HepG2 (cell line): ENCODE results near the gene ZNF148. TPM values are rescaled to one million over a fixed set of nuclear protein-coding genes. Genes with fewer than 3 reads are reported as not detected.

Experiments used
- ATAC-seq: fragments of 200-7000 bp; cut with Tn5 transposase; 3 replicates; pipeline ENCODE4 v1.9.1; 2020; ENCODE audit warnings: mild to moderate bottlenecking, moderate library complexity
- BruUV-seq: library from RNA; stranded (reverse); fragments of 400-500 nt; replicated peaks from 2 replicates; lab custom pipeline; 2021; lab: Mats Ljungman, UMichigan
- CTCF ChIA-PET: fragments of 300-600 bp; formaldehyde crosslinking; extraction: SDS; loops from one replicate; lab custom pipeline; 2021; ENCODE audit warnings: low total read pairs, inconsistent platforms, low intra/inter-chr PET ratio; lab: Yijun Ruan, JAX
- POLR2A ChIA-PET: fragments of 350-600 bp; sonication (Branson Sonifier 250); formaldehyde crosslinking; loops from one replicate; lab custom pipeline; 2020; ENCODE audit warnings: antibody characterized with exemption, inconsistent platforms; lab: Yijun Ruan, JAX
- DNase-seq: peaks from one replicate; pipeline ENCODE4 v3.0.0-alpha.2; 2015; ENCODE audit warnings: low spot score
- FAIRE-seq: peaks from 3 replicates; lab custom pipeline; 2011; peaks lifted over from hg19 to GRCh38; lab: Jason Lieb, UNC
- H2AFZ ChIP-seq: one replicate; pipeline ENCODE4 v1.6.1; 2011; ENCODE audit warnings: low read length, inconsistent platforms
- H3K27ac ChIP-seq: fragments of 300-600 bp; 3 replicates; pipeline ENCODE4 v1.8.0; 2011; ENCODE audit warnings: mixed run types, mild to moderate bottlenecking, mixed read lengths, low read length, inconsistent platforms; ENCODE audit not compliant: insufficient read depth; ENCODE audit errors: extremely low read length
- H3K27me3 ChIP-seq, 2 experiments: fragments of 200-600 bp in 1 of 2; 2 replicates in 1 of 2; 3 replicates in 1 of 2; pipeline versions ENCODE4 v1.6.0 to v1.8.0; 2011; ENCODE audit warnings: low read length in 2 of 2, mild to moderate bottlenecking in 2 of 2, moderate library complexity in 2 of 2, inconsistent platforms in 1 of 2; ENCODE audit not compliant: insufficient read depth in 2 of 2, control insufficient read depth in 1 of 2
- H3K36me3 ChIP-seq, 2 experiments: fragments of 200-600 bp in 1 of 2; replicated peaks in 1 of 2; 2 replicates in 1 of 2; 3 replicates in 1 of 2; pipeline versions ENCODE4 v1.5.1 to v1.8.0; 2011; ENCODE audit warnings: low read length in 2 of 2, inconsistent platforms in 1 of 2; ENCODE audit not compliant: insufficient read depth in 2 of 2, control insufficient read depth in 1 of 2
- H3K4me1 ChIP-seq: 2 replicates; pipeline ENCODE4 v1.5.1; 2012; ENCODE audit warnings: low read length, inconsistent platforms; ENCODE audit not compliant: insufficient read depth
- H3K4me2 ChIP-seq: 2 replicates; pipeline ENCODE4 v1.6.0; 2011; ENCODE audit warnings: low read depth, low read length, inconsistent platforms
- H3K4me3 ChIP-seq, 3 experiments: fragments of 200-600 bp in 1 of 3; sonication (generic), shearing (Covaris generic) in 1 of 3; replicated peaks in 1 of 3; 2 replicates each; pipeline ENCODE4 v1.5.1; 2011 to 2016; ENCODE audit warnings: low read length in 3 of 3, inconsistent platforms in 2 of 3, low read depth in 2 of 3, mild to moderate bottlenecking in 2 of 3, control low read depth in 1 of 3, mixed read lengths in 1 of 3; ENCODE audit not compliant: insufficient read depth in 1 of 3
- H3K79me2 ChIP-seq: one replicate; pipeline ENCODE4 v1.6.1; 2011; ENCODE audit warnings: low read length, inconsistent platforms; ENCODE audit not compliant: insufficient read depth
- H3K9ac ChIP-seq: 2 replicates; pipeline ENCODE4 v1.6.0; 2011; ENCODE audit warnings: mild to moderate bottlenecking, low read depth, low read length, inconsistent platforms; ENCODE audit not compliant: insufficient read depth
- H3K9me3 ChIP-seq: 2 replicates; pipeline ENCODE4 v1.5.1; 2012; ENCODE audit warnings: mild to moderate bottlenecking, low read length
- H4K20me1 ChIP-seq: 2 replicates; pipeline ENCODE4 v1.6.0; 2011; ENCODE audit warnings: inconsistent platforms, mild to moderate bottlenecking, low read length, moderate library complexity; ENCODE audit not compliant: insufficient read depth
- FOXJ3 ChIP-seq: sonication (generic); formaldehyde crosslinking; IDR thresholded peaks from 2 replicates; pipeline ENCODE4 v1.4.0; 2020; ENCODE audit warnings: missing genetic modification reagents, mild to moderate bottlenecking, borderline replicate concordance
- GTF2F1 ChIP-seq: fragments of 150-350 bp; IDR thresholded peaks from 2 replicates; pipeline ENCODE4 v1.6.1; 2014; ENCODE audit warnings: low read length
- KAT8 ChIP-seq: IDR thresholded peaks from 2 replicates; pipeline ENCODE4 v1.6.1; 2016; ENCODE audit warnings: missing genetic modification reagents, missing compliant biosample characterization
- NFE2 ChIP-seq: sonication (generic); formaldehyde crosslinking; IDR thresholded peaks from 2 replicates; pipeline ENCODE4 v1.4.0; 2020; ENCODE audit warnings: missing genetic modification reagents
- SALL2 ChIP-seq: sonication (generic); formaldehyde crosslinking; IDR thresholded peaks from 2 replicates; pipeline ENCODE4 v1.8.1; 2023; ENCODE audit warnings: mild to moderate bottlenecking, missing genetic modification reagents, inconsistent platforms
- TEAD3 ChIP-seq: optimal IDR thresholded peaks from 2 replicates; pipeline ENCODE3; 2016; ENCODE audit warnings: borderline replicate concordance
- ZMYM4 ChIP-seq: sonication (generic); formaldehyde crosslinking; IDR thresholded peaks from 2 replicates; pipeline ENCODE4 v1.8.1; 2023; ENCODE audit warnings: mild to moderate bottlenecking, missing genetic modification reagents
- ZNF136 ChIP-seq: sonication (generic); formaldehyde crosslinking; IDR thresholded peaks from 2 replicates; pipeline ENCODE4 v1.8.1; 2022; ENCODE audit warnings: low read depth, mild to moderate bottlenecking, moderate library complexity, missing genetic modification reagents
- ZNF546 ChIP-seq: sonication (generic); formaldehyde crosslinking; conservative IDR thresholded peaks from 2 replicates; pipeline ENCODE4 v1.8.1; 2023; ENCODE audit warnings: mild to moderate bottlenecking, missing genetic modification reagents
- ZNF781 ChIP-seq: sonication (generic); formaldehyde crosslinking; IDR thresholded peaks from 2 replicates; pipeline ENCODE4 v1.5.1; 2020; ENCODE audit warnings: borderline replicate concordance, mild to moderate bottlenecking, missing genetic modification reagents; ENCODE audit errors: not compliant biosample characterization
- ZNF883 ChIP-seq: sonication (generic); formaldehyde crosslinking; IDR thresholded peaks from 2 replicates; pipeline ENCODE4 v1.5.1; 2020; ENCODE audit warnings: mild to moderate bottlenecking, missing genetic modification reagents; ENCODE audit errors: not compliant biosample characterization
- WGBS: methylation state at CpG from one replicate; pipeline ENCODE4 v1.1.6; 2017; ENCODE audit warnings: low lambda C conversion rate; 5-methylcytosine and 5-hydroxymethylcytosine counted together
- in situ Hi-C: cut with HindIII; loops from 2 replicates; pipeline ENCODE4 v1.10.0; 2017; ENCODE audit warnings: low pct_unique_long_range_greater_than_20kb; ENCODE audit not compliant: extremely low pct_ligation_motif_present
- intact Hi-C: fragments of 100-400 bp; cut with micrococcal nuclease; formaldehyde crosslinking; loops from one replicate; pipeline ENCODE4 v1.10.0; 2022; ENCODE audit not compliant: unreplicated experiment
- polyA plus RNA-seq, 8 experiments: library from polyadenylated mRNA; depleted of rRNA in 3 of 8; stranded (reverse) in 7 of 8; unstranded in 1 of 8; fragments of >200 nt; fragmentation: Illumina TruSeq in 4 of 8; extraction: Trizol in 4 of 8; gene quantifications; 2 replicates each; pipeline versions ENCODE4 v1.2.1 to v1.2.3, GENCODE V29; 2011 to 2016; ENCODE audit warnings: low read depth in 4 of 8, missing spikeins in 1 of 8, mixed read lengths in 1 of 8; ENCODE audit not compliant: insufficient read depth in 1 of 8
- total RNA-seq, 5 experiments: library from RNA; depleted of rRNA; stranded (reverse); fragments of >200 nt; fragmentation: Illumina TruSeq; extraction: Trizol; gene quantifications; 2 replicates each; pipeline ENCODE4 v1.2.3, GENCODE V29; 2016; ENCODE audit warnings: low read depth in 1 of 5
- TF ChIP-seq, protein P1 (sequence below): sonication (generic); formaldehyde crosslinking; IDR thresholded peaks from 2 replicates; pipeline ENCODE4 v1.8.1; 2023; ENCODE audit warnings: mild to moderate bottlenecking, missing genetic modification reagents
- TF ChIP-seq, protein P2 (sequence below): sonication (generic); formaldehyde crosslinking; IDR thresholded peaks from 2 replicates; pipeline ENCODE4 v1.4.0; 2020; ENCODE audit warnings: missing genetic modification reagents

The ZNF148 gene
- total and polyA plus RNA-seq, 2 of the 13 experiments (the other 11 are each of a cell fraction or from before 2014, with no cell fraction given), result 10.6 to 36.1 TPM

DNA sequence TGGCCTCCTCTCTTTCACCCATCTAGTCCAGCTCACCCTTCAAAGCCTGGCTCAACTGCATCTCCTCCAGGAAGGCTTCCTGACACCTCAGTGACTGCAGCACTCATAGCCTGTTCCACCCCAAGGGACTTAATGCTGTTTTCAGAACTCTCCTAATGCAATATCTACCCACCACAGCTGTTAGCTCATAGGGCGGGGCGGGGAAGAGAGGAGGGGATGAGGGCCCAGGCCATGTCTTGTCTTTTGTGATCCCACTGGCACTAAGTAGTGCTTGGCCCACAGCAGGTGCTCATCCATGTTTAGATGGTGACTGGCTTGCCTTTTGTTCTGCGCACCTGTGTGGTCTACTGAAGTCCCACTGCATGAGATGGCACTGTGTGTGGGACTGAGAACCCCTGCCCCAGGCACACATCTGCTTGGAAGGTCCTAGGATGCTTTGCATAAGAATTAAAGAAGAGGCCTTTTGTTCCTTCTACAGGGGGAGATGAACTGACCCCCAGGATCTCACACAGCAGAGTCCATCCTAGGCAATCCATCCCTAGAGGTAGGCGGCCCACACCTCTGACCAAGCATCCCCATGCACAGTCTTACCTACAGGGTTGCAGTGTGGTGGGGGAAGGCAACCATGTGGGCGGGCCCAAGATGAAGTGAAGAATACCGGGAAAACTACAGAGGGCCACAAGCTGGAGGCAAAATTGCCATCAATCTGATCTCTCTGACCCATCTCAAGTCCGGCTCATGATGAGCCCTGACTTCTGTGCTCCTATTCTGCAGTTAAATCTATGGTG lies 185.6 kb downstream of the ZNF148 start:
- H3K9ac ChIP-seq, result no peak overlapping the region
- DNase-seq, result no peak
- H3K4me1 ChIP-seq, result peaks cover 11% of the 10 kb centered on the region; the same call in 1 of the 2 replicates
- no peak overlapping the region for H3K4me3 ChIP-seq
- FAIRE-seq, result no peak
- H3K27ac ChIP-seq, result no peak overlapping the region
- no peaks in the 10 kb centered on the region for H3K9me3 ChIP-seq
- H3K4me2 ChIP-seq, result no peak overlapping the region
- ChIA-PET POLR2A (no interaction called here), CTCF (no interaction called here)
- no peaks in the 10 kb centered on the region for H3K36me3 ChIP-seq
- ATAC-seq, result no peak
- in situ Hi-C loops, result no loop called here
- TF ChIP-seq ZNF883 (CRISPR knock-in tag) (no peak), NFE2 (CRISPR knock-in tag) (no peak), ZMYM4 (CRISPR knock-in tag) (no peak), TEAD3 (CRISPR knock-in tag) (no peak), ZNF546 (CRISPR knock-in tag) (no peak), SALL2 (no peak), ZNF136 (CRISPR knock-in tag) (no peak), FOXJ3 (no peak), KAT8 (CRISPR knock-in tag) (no peak), GTF2F1 (no peak), ZNF781 (CRISPR knock-in tag) (no peak)
- TF ChIP-seq, protein P1, sequence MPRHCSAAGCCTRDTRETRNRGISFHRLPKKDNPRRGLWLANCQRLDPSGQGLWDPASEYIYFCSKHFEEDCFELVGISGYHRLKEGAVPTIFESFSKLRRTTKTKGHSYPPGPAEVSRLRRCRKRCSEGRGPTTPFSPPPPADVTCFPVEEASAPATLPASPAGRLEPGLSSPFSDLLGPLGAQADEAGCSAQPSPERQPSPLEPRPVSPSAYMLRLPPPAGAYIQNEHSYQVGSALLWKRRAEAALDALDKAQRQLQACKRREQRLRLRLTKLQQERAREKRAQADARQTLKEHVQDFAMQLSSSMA (CRISPR knock-in tag), result no peak
- TF ChIP-seq, protein P2, sequence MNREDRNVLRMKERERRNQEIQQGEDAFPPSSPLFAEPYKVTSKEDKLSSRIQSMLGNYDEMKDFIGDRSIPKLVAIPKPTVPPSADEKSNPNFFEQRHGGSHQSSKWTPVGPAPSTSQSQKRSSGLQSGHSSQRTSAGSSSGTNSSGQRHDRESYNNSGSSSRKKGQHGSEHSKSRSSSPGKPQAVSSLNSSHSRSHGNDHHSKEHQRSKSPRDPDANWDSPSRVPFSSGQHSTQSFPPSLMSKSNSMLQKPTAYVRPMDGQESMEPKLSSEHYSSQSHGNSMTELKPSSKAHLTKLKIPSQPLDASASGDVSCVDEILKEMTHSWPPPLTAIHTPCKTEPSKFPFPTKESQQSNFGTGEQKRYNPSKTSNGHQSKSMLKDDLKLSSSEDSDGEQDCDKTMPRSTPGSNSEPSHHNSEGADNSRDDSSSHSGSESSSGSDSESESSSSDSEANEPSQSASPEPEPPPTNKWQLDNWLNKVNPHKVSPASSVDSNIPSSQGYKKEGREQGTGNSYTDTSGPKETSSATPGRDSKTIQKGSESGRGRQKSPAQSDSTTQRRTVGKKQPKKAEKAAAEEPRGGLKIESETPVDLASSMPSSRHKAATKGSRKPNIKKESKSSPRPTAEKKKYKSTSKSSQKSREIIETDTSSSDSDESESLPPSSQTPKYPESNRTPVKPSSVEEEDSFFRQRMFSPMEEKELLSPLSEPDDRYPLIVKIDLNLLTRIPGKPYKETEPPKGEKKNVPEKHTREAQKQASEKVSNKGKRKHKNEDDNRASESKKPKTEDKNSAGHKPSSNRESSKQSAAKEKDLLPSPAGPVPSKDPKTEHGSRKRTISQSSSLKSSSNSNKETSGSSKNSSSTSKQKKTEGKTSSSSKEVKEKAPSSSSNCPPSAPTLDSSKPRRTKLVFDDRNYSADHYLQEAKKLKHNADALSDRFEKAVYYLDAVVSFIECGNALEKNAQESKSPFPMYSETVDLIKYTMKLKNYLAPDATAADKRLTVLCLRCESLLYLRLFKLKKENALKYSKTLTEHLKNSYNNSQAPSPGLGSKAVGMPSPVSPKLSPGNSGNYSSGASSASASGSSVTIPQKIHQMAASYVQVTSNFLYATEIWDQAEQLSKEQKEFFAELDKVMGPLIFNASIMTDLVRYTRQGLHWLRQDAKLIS (CRISPR knock-in tag), result no peak
- peaks cover 0 to 4% of the 10 kb centered on the region in 2 experiments; a peak in 3 of 5 replicates for H3K27me3 ChIP-seq
- no TSS peak for BruUV-seq
- no peak overlapping the region for H2AFZ ChIP-seq
- 76% methylated on average over 5 of the region's 7 CpGs for WGBS
- no peaks in the 10 kb centered on the region for H3K79me2 ChIP-seq
- H4K20me1 ChIP-seq, result no peaks in the 10 kb centered on the region
- intact Hi-C loops, result no loop called here
